Measurements from ENCODE around the gene HOXD3. TPM values are rescaled to one million over a fixed set of nuclear protein-coding genes. Genes with fewer than 3 reads are reported as not detected.

Gene HOXD3
- total and polyA plus RNA-seq, 4 donors = 0.07 to 2.5 (median 0.64) TPM

- Histone ChIP-seq H3K9me3 (ENCODE audit: control insufficient read depth in 4 of 4, insufficient read depth in 3 of 4, low read length in 3 of 4) (peaks cover 0 to 23% (median 0%) of the 10 kb centered on the region in 4 donors), H3K9ac (ENCODE audit: insufficient read depth in 1 of 2, low read length in 2 of 2) (no peak overlapping the region), H3K4me3 (no peak overlapping the region), H3K27me3 (ENCODE audit: control insufficient read depth in 3 of 3, insufficient read depth in 3 of 3, low read length in 2 of 3) (peaks cover 43 to 92% (median 88%) of the 10 kb centered on the region in 3 donors), H3K27ac (ENCODE audit: low read depth in 1 of 2, low read length in 1 of 2) (no peak overlapping the region), H3K4me1 (ENCODE audit: control insufficient read depth in 5 of 5, insufficient read depth in 5 of 5, low read length in 5 of 5) (peaks cover 0 to 18% (median 0%) of the 10 kb centered on the region in 5 donors), H3K36me3 (ENCODE audit: control insufficient read depth in 4 of 4, insufficient read depth in 4 of 4, low read length in 4 of 4) (no peaks in the 10 kb centered on the region)
- ATAC-seq (ENCODE audit: insufficient read depth, low FRiP score) (no peak), DNase-seq (no peak)
- TF ChIP-seq, protein P1, sequence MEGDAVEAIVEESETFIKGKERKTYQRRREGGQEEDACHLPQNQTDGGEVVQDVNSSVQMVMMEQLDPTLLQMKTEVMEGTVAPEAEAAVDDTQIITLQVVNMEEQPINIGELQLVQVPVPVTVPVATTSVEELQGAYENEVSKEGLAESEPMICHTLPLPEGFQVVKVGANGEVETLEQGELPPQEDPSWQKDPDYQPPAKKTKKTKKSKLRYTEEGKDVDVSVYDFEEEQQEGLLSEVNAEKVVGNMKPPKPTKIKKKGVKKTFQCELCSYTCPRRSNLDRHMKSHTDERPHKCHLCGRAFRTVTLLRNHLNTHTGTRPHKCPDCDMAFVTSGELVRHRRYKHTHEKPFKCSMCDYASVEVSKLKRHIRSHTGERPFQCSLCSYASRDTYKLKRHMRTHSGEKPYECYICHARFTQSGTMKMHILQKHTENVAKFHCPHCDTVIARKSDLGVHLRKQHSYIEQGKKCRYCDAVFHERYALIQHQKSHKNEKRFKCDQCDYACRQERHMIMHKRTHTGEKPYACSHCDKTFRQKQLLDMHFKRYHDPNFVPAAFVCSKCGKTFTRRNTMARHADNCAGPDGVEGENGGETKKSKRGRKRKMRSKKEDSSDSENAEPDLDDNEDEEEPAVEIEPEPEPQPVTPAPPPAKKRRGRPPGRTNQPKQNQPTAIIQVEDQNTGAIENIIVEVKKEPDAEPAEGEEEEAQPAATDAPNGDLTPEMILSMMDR (IDR thresholded peaks at IDR 0.05; ENCODE audit: control extremely low read depth, extremely low read depth) = no peak
- 12 to 19% methylated on average over 4 of the region's 4 CpGs for WGBS, 2 donors
These were observed 47.2 kb upstream of the HOXD3 start for GRCh38 chr2:176109946-176110345.

DNA sequence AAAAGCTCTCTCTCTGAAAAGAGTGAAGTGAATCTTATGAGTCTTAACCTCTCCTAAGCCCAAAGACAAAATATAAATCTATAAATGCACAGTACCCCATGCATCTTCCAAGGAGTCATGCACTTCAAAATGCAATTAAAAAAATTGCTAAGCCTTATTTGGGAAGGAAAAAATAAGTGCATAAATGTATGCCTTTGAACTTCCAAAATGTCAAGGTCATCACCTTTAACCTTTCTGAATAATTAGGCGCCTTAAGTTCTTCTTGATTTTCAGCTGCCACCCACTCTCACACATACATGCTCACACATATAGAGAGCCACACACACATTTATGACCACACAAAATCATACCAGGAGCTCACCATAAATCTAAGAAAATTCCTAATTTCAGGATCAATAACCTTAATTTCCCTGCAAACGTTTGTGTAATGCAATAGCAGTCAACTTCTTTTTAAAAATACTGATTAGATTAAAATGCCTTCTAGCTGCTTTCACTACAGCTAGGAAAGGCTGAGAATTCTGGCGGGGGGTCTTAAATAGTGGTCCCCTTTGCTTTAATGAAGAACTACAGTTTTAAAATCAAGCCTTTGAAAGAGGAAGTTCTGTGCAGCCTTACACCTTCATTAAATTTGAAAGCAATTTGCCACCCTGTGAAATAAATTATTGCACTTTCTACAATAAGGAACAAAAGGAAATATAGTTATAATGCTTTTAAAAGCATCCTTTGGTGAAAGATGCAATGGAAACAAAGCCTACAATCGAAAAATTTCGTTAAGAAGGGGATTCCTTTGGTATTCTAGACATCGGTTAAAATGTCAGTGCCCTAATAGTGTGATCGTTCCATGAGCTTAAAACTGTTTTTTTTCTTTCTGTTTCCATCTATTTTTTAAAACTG is 46.4 kb upstream of the HOXD3 start:
- 21% methylated on average over 7 of the region's 7 CpGs for WGBS, 2 donors
- DNase-seq = no peak
- ATAC-seq (ENCODE audit: insufficient read depth, low FRiP score) = no peak
- peaks cover 38 to 92% (median 88%) of the 10 kb centered on the region in 3 donors for H3K27me3 ChIP-seq (ENCODE audit: control insufficient read depth in 3 of 3, insufficient read depth in 3 of 3, low read length in 2 of 3)
- H3K9ac ChIP-seq (ENCODE audit: insufficient read depth in 1 of 2, low read length in 2 of 2) = no peak overlapping the region
- TF ChIP-seq, protein P1 (IDR thresholded peaks at IDR 0.05; ENCODE audit: control extremely low read depth, extremely low read depth) = no peak
- no peak overlapping the region for H3K27ac ChIP-seq (ENCODE audit: low read depth in 1 of 2, low read length in 1 of 2)
- peaks cover 0 to 18% (median 0%) of the 10 kb centered on the region in 5 donors for H3K4me1 ChIP-seq (ENCODE audit: control insufficient read depth in 5 of 5, insufficient read depth in 5 of 5, low read length in 5 of 5)
- no peak overlapping the region for H3K4me3 ChIP-seq
- H3K36me3 ChIP-seq (ENCODE audit: control insufficient read depth in 4 of 4, insufficient read depth in 4 of 4, low read length in 4 of 4) = no peaks in the 10 kb centered on the region
- peaks cover 0 to 21% (median 0%) of the 10 kb centered on the region in 4 donors for H3K9me3 ChIP-seq (ENCODE audit: control insufficient read depth in 4 of 4, insufficient read depth in 3 of 4, low read length in 3 of 4)

DNA sequence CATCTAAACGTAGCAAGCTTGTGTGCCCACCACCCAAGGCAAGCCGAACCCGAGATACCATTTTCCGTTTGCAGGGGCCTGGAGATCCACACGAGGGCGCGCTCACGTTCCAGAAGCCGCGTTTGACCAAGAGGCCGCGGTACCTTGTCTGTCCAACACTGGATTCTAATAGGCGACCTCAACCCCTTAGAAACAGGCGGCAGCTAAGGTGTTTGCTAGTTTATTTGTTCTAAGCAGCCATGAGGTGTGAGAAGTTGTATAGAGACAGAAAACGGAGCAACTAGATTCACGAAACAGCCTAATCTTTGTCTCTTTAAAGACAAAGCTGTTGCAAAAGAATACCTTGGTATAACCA is 45.8 kb upstream of the HOXD3 start:
- Histone ChIP-seq H3K4me1 (ENCODE audit: control insufficient read depth in 5 of 5, insufficient read depth in 5 of 5, low read length in 5 of 5) (peaks cover 0 to 18% (median 0%) of the 10 kb centered on the region in 5 donors), H3K27ac (ENCODE audit: low read depth in 1 of 2, low read length in 1 of 2) (no peak overlapping the region), H3K9ac (ENCODE audit: insufficient read depth in 1 of 2, low read length in 2 of 2) (no peak overlapping the region), H3K27me3 (ENCODE audit: control insufficient read depth in 3 of 3, insufficient read depth in 3 of 3, low read length in 2 of 3) (peaks cover 37 to 92% (median 88%) of the 10 kb centered on the region in 3 donors), H3K4me3 (no peak overlapping the region), H3K9me3 (ENCODE audit: control insufficient read depth in 4 of 4, insufficient read depth in 3 of 4, low read length in 3 of 4) (peaks cover 0 to 21% (median 0%) of the 10 kb centered on the region in 4 donors), H3K36me3 (ENCODE audit: control insufficient read depth in 4 of 4, insufficient read depth in 4 of 4, low read length in 4 of 4) (no peaks in the 10 kb centered on the region)
- ATAC-seq (ENCODE audit: insufficient read depth, low FRiP score) = no peak
- DNase-seq = peak; percentile 76 to 80 (median 77)
- TF ChIP-seq, protein P1 (IDR thresholded peaks at IDR 0.05; ENCODE audit: control extremely low read depth, extremely low read depth) = no peak
- 3 to 4% methylated on average over 16 of the region's 16 CpGs for WGBS, 2 donors

All from lung (tissue), 12 donors.